K562 (cell line): ENCODE data around the gene CBL. TPM values are rescaled to one million over a fixed set of nuclear protein-coding genes. Genes with fewer than 3 reads are reported as not detected.

Source experiments
- CC2D1A ChIP-seq: fragments of 450-650 bp; IDR thresholded peaks from 2 replicates; pipeline ENCODE4 v1.6.1; 2017; ENCODE audit warnings: mild to moderate bottlenecking
- CTBP1 ChIP-seq: fragments of 450-650 bp; IDR thresholded peaks from 2 replicates; pipeline ENCODE4 v1.6.1; 2016; ENCODE audit warnings: borderline replicate concordance
- FOXP1 ChIP-seq: sonication (generic); formaldehyde crosslinking; IDR thresholded peaks from 2 replicates; pipeline ENCODE4 v1.8.0; 2022; ENCODE audit warnings: mild to moderate bottlenecking, missing genetic modification reagents
- GTF2F1 ChIP-seq: IDR thresholded peaks from 2 replicates; pipeline ENCODE4 v1.6.1; 2011; ENCODE audit warnings: low read depth, low read length, improper control_type of control experiment
- RAD21 ChIP-seq, 2 experiments: fragments of 250-450 bp in 1 of 2; fragments of 450-650 bp in 1 of 2; sonication (Bioruptor Pico) in 1 of 2; formaldehyde crosslinking in 1 of 2; IDR thresholded peaks in 1 of 2; conservative IDR thresholded peaks in 1 of 2; 2 replicates each; pipeline versions ENCODE4 v1.4.0 to v1.8.0; 2020 to 2022; ENCODE audit warnings: mild to moderate bottlenecking in 2 of 2, moderate library complexity in 1 of 2
- RERE ChIP-seq: sonication (generic); formaldehyde crosslinking; IDR thresholded peaks from 2 replicates; pipeline ENCODE4 v1.8.0; 2023; ENCODE audit warnings: missing genetic modification reagents, mild to moderate bottlenecking, borderline replicate concordance
- TFAP4 ChIP-seq: sonication (generic); formaldehyde crosslinking; IDR thresholded peaks from 2 replicates; pipeline ENCODE4 v1.8.0; 2022; ENCODE audit warnings: missing genetic modification reagents, mild to moderate bottlenecking, moderate library complexity, borderline replicate concordance
- ZNF239 ChIP-seq: fragments of 250-450 bp; sonication (Bioruptor Pico); IDR thresholded peaks from 2 replicates; pipeline ENCODE4 v1.4.0; 2020; ENCODE audit warnings: mild to moderate bottlenecking
- polyA plus RNA-seq, 8 experiments: library from polyadenylated mRNA; depleted of rRNA in 4 of 8; stranded (reverse) in 5 of 8; unstranded in 3 of 8; fragments of >200 nt; fragmentation: Nextera tagmentation in 2 of 8; fragmentation: Illumina TruSeq in 1 of 8; extraction: Ambion mirVana in 2 of 8; extraction: Trizol in 1 of 8; gene quantifications; 2 replicates each; pipeline versions ENCODE4 v1.2.1 to v1.2.3, GENCODE V29; 2011 to 2014; ENCODE audit warnings: inconsistent platforms in 1 of 8, missing spikeins in 1 of 8
- total RNA-seq, 7 experiments: library from RNA; depleted of rRNA in 6 of 7; stranded (reverse); fragments of >200 nt in 6 of 7; fragmentation: Illumina TruSeq in 2 of 7; extraction: Trizol in 2 of 7; gene quantifications; 2 replicates each; pipeline versions ENCODE4 v1.2.1 to v1.2.3, GENCODE V29; 2011 to 2021; ENCODE audit warnings: low replicate concordance in 1 of 7
- TF ChIP-seq, protein P1 (sequence below): fragments of 450-650 bp; IDR thresholded peaks from 2 replicates; pipeline ENCODE4 v1.6.1; 2016; ENCODE audit warnings: mild to moderate bottlenecking
- TF ChIP-seq, protein P2 (sequence below): fragments of 450-650 bp; IDR thresholded peaks from one replicate; pipeline ENCODE4 v1.6.1; 2018; ENCODE audit warnings: mild to moderate bottlenecking, moderate library complexity; ENCODE audit not compliant: partially characterized antibody
- TF ChIP-seq, protein P3 (sequence below): fragments of 250-450 bp; sonication (Bioruptor Pico); IDR thresholded peaks from 2 replicates; pipeline ENCODE4 v1.8.0; 2022; ENCODE audit warnings: moderate library complexity, mild to moderate bottlenecking, inconsistent platforms

The CBL gene
- total and polyA plus RNA-seq, 9 of the 15 experiments (the other 6 are each of a cell fraction or from before 2014, with no cell fraction given) = 3.2 to 24.9 (median 9.9) TPM

DNA sequence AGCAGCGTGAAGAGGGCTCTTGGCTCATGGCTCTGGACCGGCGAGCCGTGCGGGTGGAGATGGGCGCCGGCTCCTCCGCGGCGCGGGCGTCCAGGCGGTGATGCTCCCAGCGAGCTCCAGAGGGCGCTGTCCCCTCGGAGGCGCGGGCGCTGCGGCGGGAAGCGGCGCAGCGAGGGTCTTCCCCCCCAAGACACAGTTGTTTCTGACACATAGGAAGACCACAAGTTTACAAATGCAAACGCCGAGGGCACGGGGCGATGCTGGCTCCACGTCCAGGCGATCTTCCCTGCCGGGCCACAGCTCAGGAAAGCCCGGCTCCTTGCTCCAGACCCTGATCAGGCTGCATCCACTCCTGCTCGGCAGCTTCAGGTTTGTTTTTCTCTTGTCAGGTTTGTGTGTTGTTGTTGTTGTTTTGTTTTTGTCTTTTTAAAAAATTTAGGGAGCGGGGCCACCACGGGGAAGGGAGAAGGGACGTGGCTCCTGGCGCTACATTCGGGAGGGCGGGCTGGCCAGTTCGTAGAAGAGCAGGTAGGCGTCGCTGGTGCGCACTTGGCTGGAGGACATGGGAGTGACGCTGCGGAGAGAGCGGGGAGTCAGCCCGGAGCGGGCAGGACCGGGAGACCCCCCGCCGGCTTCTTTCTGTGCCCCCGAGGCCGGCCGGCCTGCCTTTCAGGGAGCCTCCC is 150.4 kb downstream of the CBL start (continued):
- TF ChIP-seq RERE (CRISPR knock-in tag) (no peak), CC2D1A (peak; percentile 53; the same call in 1 of the 2 replicates), FOXP1 (0 out of 2 replicates have a peak, but pooled peaks have one; percentile 28), GTF2F1 (no peak), ZNF239 (CRISPR knock-in tag) (no peak), CTBP1 (0 out of 2 replicates have a peak, but pooled peaks have one; percentile 35), TFAP4 (CRISPR knock-in tag) (peak; percentile 61), RAD21 (CRISPR knock-in tag; conservative IDR thresholded peaks at IDR 0.05 in 1 of 2, IDR thresholded peaks at IDR 0.05 in 1 of 2) (peak; percentile 89 to 90)
- TF ChIP-seq, protein P1, sequence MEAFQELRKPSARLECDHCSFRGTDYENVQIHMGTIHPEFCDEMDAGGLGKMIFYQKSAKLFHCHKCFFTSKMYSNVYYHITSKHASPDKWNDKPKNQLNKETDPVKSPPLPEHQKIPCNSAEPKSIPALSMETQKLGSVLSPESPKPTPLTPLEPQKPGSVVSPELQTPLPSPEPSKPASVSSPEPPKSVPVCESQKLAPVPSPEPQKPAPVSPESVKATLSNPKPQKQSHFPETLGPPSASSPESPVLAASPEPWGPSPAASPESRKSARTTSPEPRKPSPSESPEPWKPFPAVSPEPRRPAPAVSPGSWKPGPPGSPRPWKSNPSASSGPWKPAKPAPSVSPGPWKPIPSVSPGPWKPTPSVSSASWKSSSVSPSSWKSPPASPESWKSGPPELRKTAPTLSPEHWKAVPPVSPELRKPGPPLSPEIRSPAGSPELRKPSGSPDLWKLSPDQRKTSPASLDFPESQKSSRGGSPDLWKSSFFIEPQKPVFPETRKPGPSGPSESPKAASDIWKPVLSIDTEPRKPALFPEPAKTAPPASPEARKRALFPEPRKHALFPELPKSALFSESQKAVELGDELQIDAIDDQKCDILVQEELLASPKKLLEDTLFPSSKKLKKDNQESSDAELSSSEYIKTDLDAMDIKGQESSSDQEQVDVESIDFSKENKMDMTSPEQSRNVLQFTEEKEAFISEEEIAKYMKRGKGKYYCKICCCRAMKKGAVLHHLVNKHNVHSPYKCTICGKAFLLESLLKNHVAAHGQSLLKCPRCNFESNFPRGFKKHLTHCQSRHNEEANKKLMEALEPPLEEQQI = no peak
- TF ChIP-seq, protein P2, sequence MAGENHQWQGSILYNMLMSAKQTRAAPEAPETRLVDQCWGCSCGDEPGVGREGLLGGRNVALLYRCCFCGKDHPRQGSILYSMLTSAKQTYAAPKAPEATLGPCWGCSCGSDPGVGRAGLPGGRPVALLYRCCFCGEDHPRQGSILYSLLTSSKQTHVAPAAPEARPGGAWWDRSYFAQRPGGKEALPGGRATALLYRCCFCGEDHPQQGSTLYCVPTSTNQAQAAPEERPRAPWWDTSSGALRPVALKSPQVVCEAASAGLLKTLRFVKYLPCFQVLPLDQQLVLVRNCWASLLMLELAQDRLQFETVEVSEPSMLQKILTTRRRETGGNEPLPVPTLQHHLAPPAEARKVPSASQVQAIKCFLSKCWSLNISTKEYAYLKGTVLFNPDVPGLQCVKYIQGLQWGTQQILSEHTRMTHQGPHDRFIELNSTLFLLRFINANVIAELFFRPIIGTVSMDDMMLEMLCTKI = no peak
- TF ChIP-seq, protein P3, sequence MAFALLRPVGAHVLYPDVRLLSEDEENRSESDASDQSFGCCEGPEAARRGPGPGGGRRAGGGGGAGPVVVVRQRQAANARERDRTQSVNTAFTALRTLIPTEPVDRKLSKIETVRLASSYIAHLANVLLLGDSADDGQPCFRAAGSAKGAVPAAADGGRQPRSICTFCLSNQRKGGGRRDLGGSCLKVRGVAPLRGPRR (CRISPR knock-in tag) = no peak
